GM19193 (cell line): Measurements from ENCODE around the gene GSE1.

Experiments used
- POLR2A ChIP-seq: IDR thresholded peaks from 4 replicates; pipeline ENCODE4 v1.6.1; 2011; ENCODE audit not compliant: insufficient read depth, insufficient read length; ENCODE audit errors: extremely low read depth

GSE1 gene

GRCh38 chr16:85646358-85646907 is 33.3 kb downstream of the GSE1 start:
- no peak for TF ChIP-seq POLR2A

DNA sequence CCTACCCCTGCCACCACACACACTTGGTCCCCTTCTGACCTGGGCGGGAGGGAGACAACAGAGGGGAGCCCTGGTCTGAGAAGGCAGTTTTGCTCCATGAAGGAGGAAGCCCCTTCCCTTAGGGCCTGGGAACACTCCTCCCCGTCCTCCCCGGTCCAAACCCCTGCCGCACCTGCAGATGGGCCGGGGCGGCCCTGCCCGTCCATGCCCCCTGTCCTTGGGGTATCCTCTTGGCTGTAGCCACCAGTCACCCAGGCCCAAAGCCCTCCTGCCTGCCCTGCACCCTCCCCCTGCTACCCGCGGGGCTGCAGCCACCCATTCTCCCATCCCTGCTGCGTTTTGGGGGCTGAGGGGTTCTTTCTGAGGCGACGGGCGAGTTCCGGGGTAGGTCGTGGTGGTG is 33.9 kb downstream of the GSE1 start:
- TF ChIP-seq POLR2A, result no peak

- TF ChIP-seq POLR2A, result no peak
These were observed 35.1 kb downstream of the GSE1 start for GRCh38 chr16:85648070-85648714.

DNA sequence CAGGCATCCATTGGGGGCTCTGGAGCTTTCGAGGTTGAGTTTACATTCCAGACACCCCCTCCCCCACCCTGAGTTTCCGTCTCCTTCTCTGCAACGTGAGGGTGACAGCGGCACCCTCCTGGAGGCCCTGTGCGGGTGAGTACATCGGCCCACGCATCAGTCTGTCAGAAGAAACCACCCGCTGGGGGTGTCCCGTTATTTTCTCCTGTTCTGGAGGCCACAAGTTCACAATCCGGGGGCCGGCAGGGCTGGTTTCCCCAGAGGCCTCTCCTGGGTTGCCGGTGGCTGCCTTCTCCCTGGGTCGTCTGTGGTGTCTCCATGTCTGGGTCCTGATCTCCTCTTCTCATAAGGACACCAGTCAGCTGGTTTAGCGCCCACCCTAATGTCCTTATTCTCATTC is 35.7 kb downstream of the GSE1 start:
- TF ChIP-seq POLR2A, result no peak

DNA sequence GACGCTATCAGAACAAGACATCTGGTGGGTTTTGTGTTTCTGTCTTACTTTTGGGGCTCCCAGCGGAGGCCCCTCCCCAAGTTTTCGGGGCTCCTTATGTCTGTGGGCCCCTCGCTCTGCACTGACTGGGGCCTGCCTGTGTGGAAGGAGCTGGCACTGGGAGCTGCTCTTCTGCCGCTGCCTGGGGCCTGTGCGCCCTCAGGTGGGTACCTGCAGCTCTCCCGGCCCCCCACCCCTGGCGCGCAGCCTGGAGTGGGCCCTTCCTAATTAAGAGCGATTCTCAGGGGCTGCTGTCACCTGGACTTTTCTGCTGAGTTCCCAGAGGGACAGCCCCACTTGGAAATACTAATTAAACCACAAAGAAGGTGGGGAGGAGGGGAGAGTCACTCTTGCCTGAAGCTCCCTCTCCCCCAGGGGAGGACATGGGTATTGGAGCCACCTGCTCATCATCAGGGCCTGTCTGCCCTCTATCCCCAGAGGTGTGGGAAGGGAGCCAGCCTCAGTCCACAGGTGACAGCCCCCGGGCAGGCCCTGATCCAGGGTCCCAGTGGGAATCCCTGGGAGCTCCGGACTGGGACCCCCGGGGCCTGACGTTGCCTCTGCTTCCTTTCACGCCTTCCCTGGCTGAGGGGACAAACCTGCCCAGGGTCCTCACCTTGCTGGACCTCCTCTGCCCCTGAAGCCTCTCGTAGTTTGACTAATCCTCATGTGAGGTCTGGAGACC is 36.5 kb downstream of the GSE1 start:
- no peak for TF ChIP-seq POLR2A

DNA sequence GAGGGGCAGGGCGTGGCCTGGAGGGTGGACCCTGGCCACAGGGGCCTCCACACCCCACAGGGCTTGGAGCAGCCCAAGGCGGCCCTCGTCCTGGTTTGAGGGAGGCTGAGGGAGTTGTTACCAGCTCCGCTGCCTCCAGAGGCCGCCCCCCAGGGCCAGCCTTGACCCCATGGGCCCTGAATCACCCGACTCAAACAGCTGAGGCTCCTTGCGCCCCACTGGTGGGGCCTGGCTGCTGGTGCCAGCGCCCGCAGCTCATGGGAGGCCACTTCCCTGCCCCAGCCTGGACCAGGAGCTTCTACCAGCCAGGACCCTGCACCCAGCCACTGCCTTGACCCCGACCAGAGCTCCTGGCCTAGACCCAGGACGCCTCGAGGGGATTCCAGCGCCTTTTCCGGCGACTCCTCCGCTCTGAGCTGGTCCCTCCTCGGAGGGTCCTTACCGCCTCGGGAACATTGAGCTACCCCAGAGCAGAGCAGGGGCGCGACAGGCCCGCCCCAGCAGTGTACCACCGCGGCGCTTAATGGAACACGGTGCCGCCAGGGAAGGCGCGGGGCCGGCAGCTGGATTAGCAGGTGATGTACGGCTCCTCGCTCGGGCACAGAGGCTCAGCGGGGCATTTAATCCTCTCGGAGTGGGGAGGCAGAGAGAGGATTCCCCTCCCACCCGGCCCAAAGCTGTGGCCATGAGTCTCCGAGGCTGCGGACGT is 37.2 kb downstream of the GSE1 start:
- no peak for TF ChIP-seq POLR2A

GRCh38 chr16:85650844-85651628 is 37.9 kb downstream of the GSE1 start:
- no peak for TF ChIP-seq POLR2A

- TF ChIP-seq POLR2A, result no peak
These were observed 38.7 kb downstream of the GSE1 start for GRCh38 chr16:85651629-85652430.

DNA sequence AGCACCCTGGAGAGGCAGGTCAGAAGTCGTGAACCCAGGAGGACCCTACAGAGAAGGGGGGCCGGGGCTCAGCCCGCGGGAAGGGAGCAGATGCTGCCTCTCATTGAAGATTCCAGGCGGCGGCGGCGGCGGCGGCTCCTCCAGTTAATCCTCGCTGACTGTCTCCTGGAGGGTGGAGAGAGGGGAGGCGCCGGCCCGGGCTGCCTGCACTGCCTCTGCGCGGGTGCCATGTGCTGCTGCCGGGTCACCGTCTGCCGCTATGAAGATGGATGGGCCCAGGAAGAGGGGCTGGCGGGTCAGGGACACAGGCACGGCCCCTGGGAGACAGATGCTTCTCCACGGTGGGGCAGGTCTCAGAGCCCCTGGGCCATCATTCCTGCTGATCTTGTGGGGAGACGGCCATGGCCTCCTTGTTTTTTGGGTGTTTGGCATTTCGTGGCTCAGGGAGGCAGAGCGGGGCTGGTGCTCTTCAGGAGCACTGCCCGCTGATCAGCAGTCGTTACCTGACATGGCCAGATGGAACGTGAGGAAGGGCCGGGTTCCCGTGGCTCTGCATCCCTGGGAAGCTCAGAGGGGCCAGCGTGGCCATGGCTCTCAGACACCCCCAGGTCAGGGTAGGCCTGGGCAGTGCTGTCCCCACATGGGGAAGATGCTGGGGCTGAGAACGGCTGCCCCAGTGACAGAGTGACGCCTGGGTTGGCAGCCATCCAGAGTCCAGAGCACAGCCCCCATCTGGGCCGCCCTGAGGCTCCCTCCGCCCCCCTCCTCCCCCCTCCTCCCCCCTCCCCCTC is 39.5 kb downstream of the GSE1 start:
- no peak for TF ChIP-seq POLR2A

- TF ChIP-seq POLR2A, result no peak
These were observed 40.3 kb downstream of the GSE1 start for GRCh38 chr16:85653290-85653891.

GRCh38 chr16:85654251-85655095 is 41.4 kb downstream of the GSE1 start:
- no peak for TF ChIP-seq POLR2A
